NB4 (cell line): Measurements from ENCODE around the gene FAAP20.

Experiments used
- POLR2A ChIP-seq: IDR thresholded peaks from 2 replicates; pipeline ENCODE4 v1.6.1; 2011; ENCODE audit warnings: mild to moderate bottlenecking; ENCODE audit not compliant: insufficient read length; ENCODE audit errors: extremely low read depth
- TF ChIP-seq, protein P1 (sequence below): IDR thresholded peaks from one replicate; pipeline ENCODE4 v1.5.1; 2012; ENCODE audit warnings: low read depth, low read length

GRCh38 chr1:2166254-2166653 lies 28.3 kb downstream of the FAAP20 start:
- no peak for TF ChIP-seq POLR2A
- TF ChIP-seq, protein P1, sequence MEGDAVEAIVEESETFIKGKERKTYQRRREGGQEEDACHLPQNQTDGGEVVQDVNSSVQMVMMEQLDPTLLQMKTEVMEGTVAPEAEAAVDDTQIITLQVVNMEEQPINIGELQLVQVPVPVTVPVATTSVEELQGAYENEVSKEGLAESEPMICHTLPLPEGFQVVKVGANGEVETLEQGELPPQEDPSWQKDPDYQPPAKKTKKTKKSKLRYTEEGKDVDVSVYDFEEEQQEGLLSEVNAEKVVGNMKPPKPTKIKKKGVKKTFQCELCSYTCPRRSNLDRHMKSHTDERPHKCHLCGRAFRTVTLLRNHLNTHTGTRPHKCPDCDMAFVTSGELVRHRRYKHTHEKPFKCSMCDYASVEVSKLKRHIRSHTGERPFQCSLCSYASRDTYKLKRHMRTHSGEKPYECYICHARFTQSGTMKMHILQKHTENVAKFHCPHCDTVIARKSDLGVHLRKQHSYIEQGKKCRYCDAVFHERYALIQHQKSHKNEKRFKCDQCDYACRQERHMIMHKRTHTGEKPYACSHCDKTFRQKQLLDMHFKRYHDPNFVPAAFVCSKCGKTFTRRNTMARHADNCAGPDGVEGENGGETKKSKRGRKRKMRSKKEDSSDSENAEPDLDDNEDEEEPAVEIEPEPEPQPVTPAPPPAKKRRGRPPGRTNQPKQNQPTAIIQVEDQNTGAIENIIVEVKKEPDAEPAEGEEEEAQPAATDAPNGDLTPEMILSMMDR: no peak
